Stimulated activated naive CD8-positive, alpha-beta T cell treated with anti-CD3 and anti-CD28 coated beads, Interleukin-15, amount 100 ng/mL, for 72 hours (primary cell): Measurements from ENCODE around the gene RNF213.
A peak's percentile ranks its signal among the peaks of the same experiment; 100 is the strongest.

Source experiments
- ATAC-seq: fragments of 150-1000 bp; cut with Tn5 transposase; 2 replicates; pipeline ENCODE4 v1.10.0; 2021; ENCODE audit warnings: mild to moderate bottlenecking, moderate library complexity
- DNase-seq, 2 donors: peaks; one replicate each; pipeline ENCODE4 v3.0.0; 2021 to 2022
- H3K27ac Mint-ChIP-seq, 2 donors: one replicate each; pipeline ENCODE4 v1.8.0; 2022; ENCODE audit warnings: mild to moderate bottlenecking in 2 of 2, mixed read lengths in 2 of 2, moderate library complexity in 2 of 2
- H3K27me3 Mint-ChIP-seq: one replicate; pipeline ENCODE4 v1.8.0; 2022; ENCODE audit warnings: mixed read lengths
- H3K4me1 Mint-ChIP-seq: one replicate; pipeline ENCODE4 v1.8.0; 2022; ENCODE audit warnings: mild to moderate bottlenecking, mixed read lengths
- H3K4me3 Mint-ChIP-seq, 2 donors: one replicate each; pipeline ENCODE4 v1.8.0; 2022; ENCODE audit warnings: mild to moderate bottlenecking in 2 of 2, mixed read lengths in 2 of 2, moderate library complexity in 1 of 2
- H3K9me3 Mint-ChIP-seq, 2 donors: one replicate each; pipeline ENCODE4 v1.8.0; 2022; ENCODE audit warnings: mixed read lengths in 2 of 2

The RNF213 gene

DNA sequence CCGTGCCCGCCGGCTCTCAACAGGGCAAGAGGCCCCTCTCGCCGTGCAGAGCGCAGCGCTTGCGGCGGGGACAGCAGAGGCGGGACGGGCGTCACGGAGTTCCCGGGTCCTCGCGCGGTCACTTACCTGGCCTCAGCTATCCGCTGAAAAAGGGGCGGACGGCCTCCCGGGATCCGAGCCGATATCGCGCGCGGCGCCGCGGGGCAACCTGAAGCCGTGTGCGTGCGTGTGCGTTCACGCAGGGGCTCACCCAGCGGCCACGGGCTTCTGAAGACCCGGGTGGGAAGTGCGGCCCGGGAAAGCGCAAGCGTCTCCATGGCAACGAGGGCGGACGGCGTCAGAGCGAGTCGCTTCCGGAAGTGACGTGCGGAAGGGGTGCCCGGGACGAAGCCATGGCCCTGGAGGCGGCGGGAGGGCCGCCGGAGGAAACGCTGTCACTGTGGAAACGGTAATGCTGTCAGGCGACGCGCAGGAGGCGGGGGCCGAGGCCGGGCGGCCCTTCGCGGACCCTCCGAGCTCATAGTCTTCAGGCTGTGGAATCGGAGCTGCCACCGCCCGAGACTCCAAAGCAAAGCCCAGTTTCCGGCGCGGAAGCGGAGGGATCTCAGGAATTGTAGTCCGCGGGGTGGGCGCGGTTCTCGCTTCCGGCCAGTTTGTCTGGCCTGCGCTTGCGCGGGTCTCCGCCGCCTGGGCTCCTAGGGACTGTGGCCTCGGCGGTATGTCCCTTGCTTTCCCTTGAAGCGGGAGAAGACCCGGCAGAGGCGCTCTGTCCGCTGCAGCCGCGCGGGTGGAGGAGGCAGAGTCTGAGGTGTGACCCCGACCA is 154.4 kb downstream of the RNF213 start, which contains the start of gene ENDOV:
Gene ENDOV (plus strand): TSS at position 365 of the 823 bp plus-strand sequence. CDS start 28 bp downstream, at position 393.
- Mint-ChIP-seq H3K27ac (peak within 1 kb of the TSS; percentile 36 to 88), H3K9me3 (no peaks in the 10 kb centered on the region), H3K27me3 (peaks cover 22% of the 10 kb centered on the region), H3K4me1 (peaks cover 28% of the 10 kb centered on the region), H3K4me3 (peak within 1 kb of the TSS; percentile 89 to 94)
- peak; percentile 84 to 90 for DNase-seq
- peak; percentile 98 for ATAC-seq

DNA sequence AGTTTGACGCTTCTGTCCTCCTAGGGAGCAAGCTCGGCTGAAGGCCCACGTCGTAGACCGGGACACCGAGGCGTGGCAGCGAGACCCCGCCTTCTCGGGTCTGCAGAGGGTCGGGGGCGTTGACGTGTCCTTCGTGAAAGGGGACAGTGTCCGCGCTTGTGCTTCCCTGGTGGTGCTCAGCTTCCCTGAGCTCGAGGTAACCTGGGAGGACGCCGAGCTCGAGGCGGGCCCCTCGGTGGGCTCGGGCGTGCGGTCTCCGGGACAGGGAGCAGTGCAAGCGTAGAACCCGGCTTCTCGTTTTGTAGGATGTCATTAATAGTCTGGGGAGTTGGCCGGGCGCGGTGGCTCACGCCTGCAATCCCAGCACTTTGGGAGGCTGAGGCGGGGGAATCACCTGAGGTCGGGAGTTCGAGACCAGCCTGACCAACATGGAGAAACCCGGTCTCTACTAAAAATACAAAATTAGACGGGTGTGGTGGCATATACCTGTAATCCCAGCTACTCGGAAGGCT is 155.0 kb downstream of the RNF213 start:
- peaks cover 28% of the 10 kb centered on the region for H3K4me1 Mint-ChIP-seq
- H3K9me3 Mint-ChIP-seq: no peaks in the 10 kb centered on the region
- H3K27ac Mint-ChIP-seq: peak overlapping the region; percentile 36 to 88
- DNase-seq: no peak
- peaks cover 22% of the 10 kb centered on the region for H3K27me3 Mint-ChIP-seq
- H3K4me3 Mint-ChIP-seq: peak overlapping the region; percentile 89 to 94
- ATAC-seq: no peak

DNA sequence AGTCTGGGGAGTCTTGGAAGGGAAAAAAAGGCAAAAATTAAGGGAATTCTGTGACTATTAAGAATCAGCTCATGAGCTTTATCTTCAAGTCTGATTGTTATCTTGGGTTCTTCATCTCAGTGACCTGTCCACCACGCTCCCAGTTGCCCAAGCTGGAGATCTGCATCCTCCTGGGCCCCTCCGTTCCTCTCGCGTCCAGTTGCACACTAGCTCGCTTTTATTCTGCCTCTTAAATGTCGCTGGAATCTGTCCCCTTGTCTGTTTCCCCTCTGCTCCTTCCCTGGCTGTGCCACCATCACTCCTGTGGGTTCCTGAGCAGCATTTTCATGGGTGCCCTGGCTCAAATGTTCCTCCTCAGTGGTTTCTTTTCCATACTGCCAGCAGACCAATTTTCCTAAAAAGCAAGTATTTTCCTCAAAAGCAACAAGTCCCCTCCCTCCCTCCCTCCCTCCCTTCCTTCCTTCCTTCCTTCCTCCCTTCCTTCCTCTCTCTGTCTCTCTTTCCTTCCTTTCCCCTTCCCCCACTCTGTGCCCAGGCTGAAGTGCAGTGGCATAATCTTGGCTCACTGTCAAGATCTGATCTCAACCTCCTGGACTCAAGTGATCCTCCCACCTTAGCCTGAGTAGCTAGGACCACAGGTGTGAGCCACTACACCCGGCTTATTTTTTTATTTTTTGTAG is 155.7 kb downstream of the RNF213 start:
- Mint-ChIP-seq H3K27ac (peak overlapping the region in 1 of 2 donors; percentile 88), H3K4me1 (peaks cover 28% of the 10 kb centered on the region)

DNA sequence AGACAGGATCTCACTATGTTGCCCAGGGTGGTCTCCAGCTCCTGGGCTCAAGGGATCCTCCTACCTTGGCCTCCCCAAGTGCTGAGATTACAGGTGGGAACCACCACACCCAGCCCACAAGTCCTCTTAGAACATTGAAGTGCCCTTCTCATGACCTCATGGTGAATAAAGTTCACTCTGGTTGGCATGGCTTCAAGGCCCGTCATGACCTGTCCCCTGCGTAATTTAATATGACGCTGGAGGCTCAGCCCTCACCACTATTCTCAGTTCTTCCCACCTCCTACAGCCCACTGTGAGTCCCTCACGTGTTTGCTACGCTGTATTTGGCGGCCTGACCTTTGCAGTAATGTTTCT is 156.3 kb downstream of the RNF213 start:
- H3K27ac Mint-ChIP-seq: no peak overlapping the region
- H3K9me3 Mint-ChIP-seq: no peaks in the 10 kb centered on the region
- peak overlapping the region; percentile 89 to 94 for H3K4me3 Mint-ChIP-seq
- ATAC-seq (no peak), DNase-seq (no peak)
- H3K4me1 Mint-ChIP-seq: peaks cover 28% of the 10 kb centered on the region
- H3K27me3 Mint-ChIP-seq: peaks cover 22% of the 10 kb centered on the region

More for the DNA sequence above, 155.7 kb downstream of the RNF213 start:
- Mint-ChIP-seq H3K4me3 (peak overlapping the region; percentile 89 to 94), H3K27me3 (peaks cover 22% of the 10 kb centered on the region), H3K9me3 (no peaks in the 10 kb centered on the region)
- ATAC-seq (no peak), DNase-seq (no peak)

DNA sequence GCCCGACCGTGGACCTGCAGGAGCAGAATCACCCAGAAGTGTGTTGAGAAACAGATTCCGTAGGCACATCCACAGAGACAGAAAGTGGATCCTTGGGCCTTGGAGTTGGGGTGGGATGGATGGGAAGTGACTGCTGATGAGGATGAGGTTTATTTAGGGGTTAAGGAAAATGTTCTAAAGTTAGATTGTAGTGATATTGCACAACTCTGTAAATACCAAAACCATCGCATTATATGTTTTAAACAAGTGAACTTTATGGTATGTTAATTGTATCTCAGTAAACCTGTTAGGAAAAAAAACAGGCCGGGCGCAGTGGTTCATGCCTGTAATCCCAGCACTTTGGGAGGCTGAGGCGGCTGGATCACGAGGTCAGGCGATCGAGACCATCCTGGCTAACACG is 157.9 kb downstream of the RNF213 start:
- Mint-ChIP-seq H3K9me3 (no peaks in the 10 kb centered on the region), H3K27ac (no peak overlapping the region), H3K4me1 (peaks cover 28% of the 10 kb centered on the region), H3K27me3 (peaks cover 10% of the 10 kb centered on the region), H3K4me3 (no peak overlapping the region)
- ATAC-seq: no peak
- DNase-seq: no peak

DNA sequence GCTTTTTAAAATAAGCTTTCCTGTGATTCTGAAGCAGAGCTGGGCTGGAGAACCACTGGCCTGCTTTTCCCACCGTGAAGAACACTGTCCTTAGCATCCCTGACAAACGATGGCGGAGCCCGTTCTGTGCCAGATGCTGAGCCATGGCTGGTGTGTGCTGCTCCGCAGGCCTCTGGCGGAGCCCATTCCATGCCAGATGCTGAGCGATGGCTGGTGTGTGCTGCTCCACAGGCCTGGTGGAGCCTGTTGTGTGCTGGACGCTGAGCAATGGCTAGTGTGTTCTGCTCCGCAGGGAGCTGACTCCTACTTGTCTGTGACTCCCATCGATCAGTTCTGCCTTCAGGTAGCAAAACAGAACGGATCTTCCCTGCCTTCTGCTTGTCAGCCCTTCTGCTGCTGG is 158.6 kb downstream of the RNF213 start:
- Mint-ChIP-seq H3K27ac (no peak overlapping the region), H3K9me3 (no peaks in the 10 kb centered on the region), H3K4me1 (peaks cover 24% of the 10 kb centered on the region), H3K4me3 (no peak overlapping the region), H3K27me3 (peaks cover 4% of the 10 kb centered on the region)
- ATAC-seq (no peak), DNase-seq (no peak)

- H3K27ac Mint-ChIP-seq: no peak overlapping the region
Observed at GRCh38 chr17:80421381-80422090, 160.9 kb downstream of the RNF213 start.

DNA sequence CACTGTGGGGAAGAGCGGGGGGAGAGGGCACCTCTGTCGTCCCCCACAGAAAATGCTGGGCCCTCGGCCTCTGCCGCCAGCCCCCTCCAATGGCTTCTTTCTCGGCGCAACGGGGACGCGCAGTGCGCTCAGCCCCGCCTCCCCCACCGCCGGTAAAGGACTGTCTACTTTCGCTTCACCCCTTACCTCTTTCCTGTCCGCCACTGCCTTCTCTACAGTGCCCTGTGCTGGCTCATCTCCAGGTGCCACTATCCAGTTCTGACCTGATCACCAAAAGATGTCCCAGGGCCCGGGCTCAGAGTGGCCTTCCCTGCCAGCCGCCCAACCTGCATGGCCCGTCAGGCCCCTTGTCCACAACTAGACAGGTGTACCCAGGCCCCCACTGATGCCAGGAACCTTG is 161.6 kb downstream of the RNF213 start:
- H3K27me3 Mint-ChIP-seq: peaks cover 13% of the 10 kb centered on the region

More at GRCh38 chr17:80421381-80422090, 160.9 kb downstream of the RNF213 start:
- peak; percentile 51 for ATAC-seq
- H3K4me3 Mint-ChIP-seq: no peak overlapping the region
- no peak for DNase-seq
- no peaks in the 10 kb centered on the region for H3K9me3 Mint-ChIP-seq
- peaks cover 13% of the 10 kb centered on the region for H3K27me3 Mint-ChIP-seq
- peaks cover 16% of the 10 kb centered on the region for H3K4me1 Mint-ChIP-seq

GRCh38 chr17:80422981-80423380 is 162.3 kb downstream of the RNF213 start:
- ATAC-seq (no peak), DNase-seq (no peak)
- Mint-ChIP-seq H3K27me3 (peaks cover 13% of the 10 kb centered on the region), H3K4me3 (no peak overlapping the region), H3K4me1 (peaks cover 20% of the 10 kb centered on the region), H3K27ac (no peak overlapping the region), H3K9me3 (no peaks in the 10 kb centered on the region)

More for the DNA sequence above, 161.6 kb downstream of the RNF213 start:
- Mint-ChIP-seq H3K4me3 (no peak overlapping the region), H3K9me3 (no peaks in the 10 kb centered on the region), H3K27ac (no peak overlapping the region), H3K4me1 (peaks cover 16% of the 10 kb centered on the region)
- ATAC-seq: no peak
- no peak for DNase-seq

DNA sequence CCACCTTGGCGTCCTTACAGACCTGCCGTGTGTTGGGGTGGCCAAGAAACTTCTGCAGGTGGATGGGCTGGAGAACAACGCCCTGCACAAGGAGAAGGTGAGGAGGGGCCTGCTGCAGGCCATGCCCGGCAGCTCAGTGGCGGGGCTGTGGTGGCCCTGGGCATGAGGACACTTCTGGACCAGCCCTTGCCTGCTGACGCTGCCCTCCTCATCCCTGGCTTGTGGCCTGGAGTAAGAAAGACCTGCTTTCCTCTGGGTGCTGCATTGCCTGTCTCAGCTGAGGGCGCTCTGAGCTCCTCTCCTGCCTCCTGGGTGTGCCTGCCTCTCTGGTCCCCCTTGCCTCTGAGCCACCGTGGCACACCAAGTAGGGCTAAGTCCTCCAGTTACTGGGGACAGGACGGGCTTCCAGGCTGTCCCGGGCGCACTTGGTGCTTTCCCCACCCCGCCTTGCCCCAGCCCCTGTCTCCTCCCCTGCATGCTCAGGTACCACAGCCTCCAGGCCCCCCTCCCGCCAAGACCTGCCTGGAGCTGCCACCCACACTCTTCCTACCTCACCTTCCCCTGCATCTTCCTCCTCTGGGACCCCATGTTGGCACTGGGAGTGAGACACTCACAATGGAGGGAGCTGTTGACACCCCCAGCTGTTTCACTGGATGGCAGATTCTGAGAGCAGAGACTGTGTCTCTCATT is 163.0 kb downstream of the RNF213 start:
- DNase-seq (no peak), ATAC-seq (no peak)
- H3K27ac Mint-ChIP-seq: no peak overlapping the region
- H3K4me1 Mint-ChIP-seq: peaks cover 20% of the 10 kb centered on the region
- H3K9me3 Mint-ChIP-seq: no peaks in the 10 kb centered on the region
- H3K4me3 Mint-ChIP-seq: no peak overlapping the region
- H3K27me3 Mint-ChIP-seq: peaks cover 13% of the 10 kb centered on the region

- ATAC-seq (no peak), DNase-seq (no peak)
- H3K4me1 Mint-ChIP-seq: peaks cover 20% of the 10 kb centered on the region
- no peaks in the 10 kb centered on the region for H3K9me3 Mint-ChIP-seq
- H3K27me3 Mint-ChIP-seq: peaks cover 13% of the 10 kb centered on the region
- peak overlapping the region in 1 of 2 donors; percentile 46 for H3K27ac Mint-ChIP-seq
- no peak overlapping the region for H3K4me3 Mint-ChIP-seq
Observed at GRCh38 chr17:80424261-80424660, 163.6 kb downstream of the RNF213 start.

GRCh38 chr17:80424878-80425765 is 164.5 kb downstream of the RNF213 start:
- no peak for ATAC-seq
- DNase-seq: no peak
- no peak overlapping the region for H3K27ac Mint-ChIP-seq
- peaks cover 20% of the 10 kb centered on the region for H3K4me1 Mint-ChIP-seq
- H3K9me3 Mint-ChIP-seq: no peaks in the 10 kb centered on the region
- no peak overlapping the region for H3K4me3 Mint-ChIP-seq
- peaks cover 13% of the 10 kb centered on the region for H3K27me3 Mint-ChIP-seq

DNA sequence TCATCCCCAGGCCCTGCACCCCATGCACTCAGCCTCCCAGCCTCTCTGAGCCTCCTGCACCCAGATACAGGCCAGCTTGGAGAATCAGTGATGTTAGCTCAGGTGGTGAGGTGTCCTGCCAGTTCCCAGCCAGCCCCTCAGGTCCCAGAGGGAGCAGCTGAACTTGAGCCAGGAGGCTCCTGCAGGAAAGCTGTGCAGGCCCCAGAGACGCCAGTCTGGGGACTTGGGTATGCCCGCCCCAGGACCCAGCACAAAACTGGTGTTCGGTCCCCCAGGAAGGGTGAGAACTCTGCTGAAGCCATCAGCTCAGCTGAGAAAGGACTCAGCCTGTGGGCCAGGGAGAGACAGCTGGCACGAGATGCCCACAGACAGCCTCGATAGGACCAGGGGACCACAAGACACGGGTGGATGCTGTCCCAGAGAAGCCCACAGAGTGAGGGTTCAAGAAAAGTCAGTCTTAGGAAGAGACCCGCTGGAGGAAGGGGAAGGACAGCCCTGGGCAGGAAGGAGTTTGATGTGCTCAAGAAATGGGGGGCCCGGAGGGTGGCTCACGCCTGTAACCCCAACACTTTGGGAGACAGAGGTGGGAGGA is 165.3 kb downstream of the RNF213 start:
- H3K27me3 Mint-ChIP-seq: peaks cover 13% of the 10 kb centered on the region
- H3K27ac Mint-ChIP-seq: no peak overlapping the region
- ATAC-seq: no peak
- H3K9me3 Mint-ChIP-seq: no peaks in the 10 kb centered on the region
- DNase-seq: no peak
- H3K4me1 Mint-ChIP-seq: peaks cover 20% of the 10 kb centered on the region
- peak overlapping the region in 1 of 2 donors; percentile 5 for H3K4me3 Mint-ChIP-seq
